ENCODE data around the gene ING3.
"Not testable (repeated sequence)": the region's sequence is repeated elsewhere in the genome, so short reads cannot be mapped to it uniquely, and the experiment has no call there.

ING3 gene

GRCh38 chr7:121002048-121002756 is 51.6 kb downstream of the ING3 start:
- DNase-seq (ENCODE audit: low read depth, low spot score): no peak

- DNase-seq (ENCODE audit: low read depth, low spot score): no peak
Measured at GRCh38 chr7:121002757-121003200, 52.2 kb downstream of the ING3 start.

GRCh38 chr7:121003986-121004685 is 53.6 kb downstream of the ING3 start:
- no peak for DNase-seq (ENCODE audit: low read depth, low spot score)

- DNase-seq (ENCODE audit: low read depth, low spot score): not testable (repeated sequence)
Measured at GRCh38 chr7:121005058-121005457, 54.5 kb downstream of the ING3 start.

- no peak for DNase-seq (ENCODE audit: low read depth, low spot score)
Measured at GRCh38 chr7:121005996-121006584, 55.5 kb downstream of the ING3 start.

GRCh38 chr7:121006711-121007315 is 56.2 kb downstream of the ING3 start:
- DNase-seq (ENCODE audit: low read depth, low spot score): no peak

- no peak for DNase-seq (ENCODE audit: low read depth, low spot score)
Measured at GRCh38 chr7:121008816-121009215, 58.2 kb downstream of the ING3 start.

GRCh38 chr7:121011401-121011800 is 60.8 kb downstream of the ING3 start:
- DNase-seq (ENCODE audit: low read depth, low spot score): no peak

- DNase-seq (ENCODE audit: low read depth, low spot score): no peak
Measured at GRCh38 chr7:121012170-121012874, 61.7 kb downstream of the ING3 start.

GRCh38 chr7:121012919-121013318 is 62.3 kb downstream of the ING3 start:
- DNase-seq (ENCODE audit: low read depth, low spot score): no peak

GRCh38 chr7:121015560-121015959 is 65.0 kb downstream of the ING3 start:
- DNase-seq (ENCODE audit: low read depth, low spot score): no peak

- no peak for DNase-seq (ENCODE audit: low read depth, low spot score)
Measured at GRCh38 chr7:121016966-121017365, 66.4 kb downstream of the ING3 start.

- no peak for DNase-seq (ENCODE audit: low read depth, low spot score)
Measured at GRCh38 chr7:121017586-121017985, 67.0 kb downstream of the ING3 start.

GRCh38 chr7:121019018-121019417 is 68.4 kb downstream of the ING3 start:
- DNase-seq (ENCODE audit: low read depth, low spot score): no peak

- DNase-seq (ENCODE audit: low read depth, low spot score): no peak
Measured at GRCh38 chr7:121020249-121020988, 69.8 kb downstream of the ING3 start.

GRCh38 chr7:121020989-121021969 is 70.7 kb downstream of the ING3 start:
- DNase-seq (ENCODE audit: low read depth, low spot score): no peak

- DNase-seq (ENCODE audit: low read depth, low spot score): no peak
Measured at GRCh38 chr7:121023194-121023593, 72.6 kb downstream of the ING3 start.

- no peak for DNase-seq (ENCODE audit: low read depth, low spot score)
Measured at GRCh38 chr7:121023683-121024511, 73.3 kb downstream of the ING3 start.

GRCh38 chr7:121024611-121025010 is 74.0 kb downstream of the ING3 start:
- DNase-seq (ENCODE audit: low read depth, low spot score): no peak
